IMR-90 (cell line): ENCODE results near the gene LYRM9. TPM values are rescaled to one million over a fixed set of nuclear protein-coding genes. Genes with fewer than 3 reads are reported as not detected.

Experiments used
- ATAC-seq: fragments of 200-7000 bp; cut with Tn5 transposase; 2 replicates; pipeline ENCODE4 v1.9.1; 2020; ENCODE audit warnings: low read depth, mild to moderate bottlenecking, moderate library complexity
- BruUV-seq: library from RNA; stranded (reverse); fragments of 400-500 nt; replicated peaks from 2 replicates; lab custom pipeline; 2021; lab: Mats Ljungman, UMichigan
- CTCF ChIA-PET: fragments of 300-600 bp; formaldehyde crosslinking; extraction: SDS; loops from one replicate; lab custom pipeline; 2021; ENCODE audit warnings: antibody characterized with exemption; lab: Yijun Ruan, JAX
- POLR2A ChIA-PET: fragments of 300-600 bp; sonication (Branson Sonifier 250); formaldehyde crosslinking; loops from one replicate; lab custom pipeline; 2022; ENCODE audit warnings: antibody characterized with exemption; ENCODE audit not compliant: unreplicated experiment; lab: Charles Lee
- DNase-seq: peaks from one replicate; pipeline ENCODE4 v3.0.0; 2013
- H2AFZ ChIP-seq: replicated peaks from 2 replicates; pipeline ENCODE3; 2013; ENCODE audit warnings: low read length, mild to moderate bottlenecking; ENCODE audit not compliant: poor library complexity
- H2AK5ac ChIP-seq: 2 replicates; pipeline ENCODE4 v1.6.1; 2013; ENCODE audit warnings: low read depth, low read length, inconsistent platforms
- H2AK9ac ChIP-seq: replicated peaks from 2 replicates; pipeline ENCODE3; 2013; ENCODE audit warnings: mild to moderate bottlenecking, low read depth, low read length, moderate library complexity; ENCODE audit not compliant: poor library complexity
- H2BK120ac ChIP-seq: 2 replicates; pipeline ENCODE4 v1.6.1; 2013; ENCODE audit warnings: low read depth, low read length, inconsistent platforms
- H2BK15ac ChIP-seq: 3 replicates; pipeline ENCODE4 v1.6.1; 2013; ENCODE audit warnings: low read depth, low read length, inconsistent platforms
- H2BK20ac ChIP-seq: 2 replicates; pipeline ENCODE4 v1.6.1; 2013; ENCODE audit warnings: low read depth, mild to moderate bottlenecking, inconsistent platforms, low read length, moderate library complexity
- H2BK5ac ChIP-seq: 2 replicates; pipeline ENCODE4 v1.6.1; 2013; ENCODE audit warnings: mild to moderate bottlenecking, low read depth, low read length, inconsistent platforms; ENCODE audit not compliant: poor library complexity, severe bottlenecking
- H3K14ac ChIP-seq: replicated peaks from 2 replicates; pipeline ENCODE4 v1.6.1; 2013; ENCODE audit warnings: low read depth, low read length, inconsistent platforms
- H3K18ac ChIP-seq: 2 replicates; pipeline ENCODE4 v1.6.1; 2013; ENCODE audit warnings: low read depth, low read length, control low read depth
- H3K23ac ChIP-seq: 2 replicates; pipeline ENCODE4 v1.6.1; 2013; ENCODE audit warnings: low read depth, low read length, inconsistent platforms
- H3K27ac ChIP-seq: 2 replicates; pipeline ENCODE4 v1.5.1; 2013; ENCODE audit warnings: mild to moderate bottlenecking, control low read depth, low read length; ENCODE audit not compliant: insufficient read depth
- H3K27me3 ChIP-seq: 2 replicates; pipeline ENCODE4 v1.6.1; 2013; ENCODE audit warnings: low read length; ENCODE audit not compliant: control insufficient read depth, insufficient read depth
- H3K36me3 ChIP-seq: 2 replicates; pipeline ENCODE4 v1.6.1; 2013; ENCODE audit warnings: low read length, mixed read lengths; ENCODE audit not compliant: control insufficient read depth, insufficient read depth
- H3K4ac ChIP-seq: 2 replicates; pipeline ENCODE4 v1.6.1; 2013; ENCODE audit warnings: low read depth, low read length, inconsistent platforms
- H3K4me1 ChIP-seq: 2 replicates; pipeline ENCODE4 v1.6.1; 2013; ENCODE audit warnings: low read length, mixed read lengths; ENCODE audit not compliant: control insufficient read depth, insufficient read depth
- H3K4me2 ChIP-seq: 2 replicates; pipeline ENCODE4 v1.6.1; 2013; ENCODE audit warnings: low read depth, mild to moderate bottlenecking, control low read depth, low read length, moderate library complexity
- H3K4me3 ChIP-seq: 2 replicates; pipeline ENCODE4 v1.5.1; 2013; ENCODE audit warnings: low read depth, mild to moderate bottlenecking, control low read depth, low read length, moderate library complexity; ENCODE audit not compliant: insufficient read depth
- H3K56ac ChIP-seq: 2 replicates; pipeline ENCODE4 v1.6.1; 2013; ENCODE audit warnings: low read length, inconsistent platforms; ENCODE audit not compliant: insufficient read depth; ENCODE audit errors: extremely low read depth
- H3K79me1 ChIP-seq, 2 experiments: 2 replicates each; pipeline ENCODE4 v1.6.1; 2013; ENCODE audit warnings: low read length in 2 of 2, inconsistent platforms in 1 of 2, low read depth in 1 of 2
- H3K9ac ChIP-seq: 2 replicates; pipeline ENCODE4 v1.6.1; 2013; ENCODE audit warnings: low read depth, low read length, control low read depth
- H3K9me1 ChIP-seq: 2 replicates; pipeline ENCODE4 v1.6.1; 2013; ENCODE audit warnings: low read length, inconsistent platforms; ENCODE audit not compliant: insufficient read depth
- H3K9me3 ChIP-seq: 2 replicates; pipeline ENCODE4 v1.6.1; 2013; ENCODE audit warnings: low read length; ENCODE audit not compliant: control insufficient read depth, insufficient read depth
- H4K20me1 ChIP-seq: 2 replicates; pipeline ENCODE4 v1.6.1; 2013; ENCODE audit warnings: low read length, inconsistent platforms; ENCODE audit not compliant: insufficient read depth
- H4K5ac ChIP-seq: 2 replicates; pipeline ENCODE4 v1.6.1; 2013; ENCODE audit warnings: mild to moderate bottlenecking, low read depth, low read length, control low read depth
- H4K8ac ChIP-seq, 2 experiments: 2 replicates each; pipeline ENCODE4 v1.6.1; 2013; ENCODE audit warnings: low read depth in 2 of 2, low read length in 2 of 2, control low read depth in 1 of 2, inconsistent platforms in 1 of 2
- H4K91ac ChIP-seq: 2 replicates; pipeline ENCODE4 v1.6.1; 2013; ENCODE audit warnings: low read depth, low read length, inconsistent platforms; ENCODE audit not compliant: insufficient read depth
- BHLHE40 ChIP-seq: fragments of 150-350 bp; IDR thresholded peaks from 2 replicates; pipeline ENCODE4 v1.6.1; 2016; ENCODE audit warnings: mild to moderate bottlenecking, low read depth, low read length
- CHD1 ChIP-seq: IDR thresholded peaks from 2 replicates; pipeline ENCODE4 v1.6.1; 2012; ENCODE audit warnings: low read depth, low read length, improper control_type of control experiment
- CTCF ChIP-seq: conservative IDR thresholded peaks from 2 replicates; pipeline ENCODE4 v1.5.1; 2012; ENCODE audit warnings: mild to moderate bottlenecking, low read depth, low read length, improper control_type of control experiment
- FOS ChIP-seq: fragments of 150-350 bp; IDR thresholded peaks from 2 replicates; pipeline ENCODE4 v1.6.1; 2016; ENCODE audit warnings: low read depth, low read length
- MAFK ChIP-seq: IDR thresholded peaks from 2 replicates; pipeline ENCODE4 v1.6.1; 2012; ENCODE audit warnings: low read depth, low read length, improper control_type of control experiment
- MAZ ChIP-seq: IDR thresholded peaks from 2 replicates; pipeline ENCODE4 v1.6.1; 2012; ENCODE audit warnings: low read depth, mild to moderate bottlenecking, low read length, improper control_type of control experiment, moderate library complexity, borderline replicate concordance
- MXI1 ChIP-seq: IDR thresholded peaks from 2 replicates; pipeline ENCODE4 v1.6.1; 2012; ENCODE audit warnings: low read depth, mild to moderate bottlenecking, low read length, moderate library complexity, borderline replicate concordance
- NFE2L2 ChIP-seq: fragments of 150-350 bp; IDR thresholded peaks from 2 replicates; pipeline ENCODE4 v1.6.1; 2016; ENCODE audit warnings: low read depth, mild to moderate bottlenecking, low read length
- POLR2A ChIP-seq: IDR thresholded peaks from 2 replicates; pipeline ENCODE4 v1.6.1; 2012; ENCODE audit warnings: mild to moderate bottlenecking, low read depth, low read length
- RCOR1 ChIP-seq: IDR thresholded peaks from 2 replicates; pipeline ENCODE4 v1.6.1; 2012; ENCODE audit warnings: mild to moderate bottlenecking, low read length, improper control_type of control experiment; ENCODE audit not compliant: insufficient replicate concordance
- USF2 ChIP-seq: fragments of 150-350 bp; IDR thresholded peaks from 2 replicates; pipeline ENCODE4 v1.6.1; 2017; ENCODE audit warnings: mild to moderate bottlenecking, antibody characterized with exemption, low read length, low read depth
- WGBS, 2 experiments: methylation state at CpG; one replicate each; pipeline versions ENCODE4 v1.1.5 to v1.1.7; 2013; ENCODE audit warnings: missing lambda C conversion rate in 2 of 2; ENCODE audit not compliant: insufficient read length in 1 of 2; ENCODE audit errors: extremely low coverage in 2 of 2; 5-methylcytosine and 5-hydroxymethylcytosine counted together
- dilution Hi-C: fragments of 300-500 bp; cut with HindIII; formaldehyde crosslinking; loops from one replicate; pipeline ENCODE4 v1.14.3; 2018; ENCODE audit warnings: low sequenced_read_pairs; ENCODE audit not compliant: unreplicated experiment
- in situ Hi-C: fragments of 300-500 bp; cut with MboI; formaldehyde crosslinking; loops from 3 replicates; pipeline ENCODE4 v1.14.3; 2019; ENCODE audit warnings: low sequenced_read_pairs, inconsistent platforms, mixed read lengths
- intact Hi-C: fragments of 100-400 bp; cut with micrococcal nuclease; formaldehyde crosslinking; loops from 2 replicates; pipeline ENCODE4 v1.10.0; 2022
- polyA plus RNA-seq, 3 experiments: library from polyadenylated mRNA; depleted of rRNA; stranded (reverse); fragments of >200 nt; gene quantifications; 2 replicates each; pipeline ENCODE4 v1.2.3, GENCODE V29; 2012; ENCODE audit warnings: low replicate concordance in 1 of 3
- total RNA-seq: library from RNA; depleted of rRNA; stranded (reverse); fragments of >200 nt; gene quantifications from 2 replicates; pipeline ENCODE4 v1.2.3, GENCODE V29; 2012

The LYRM9 gene
- total and polyA plus RNA-seq, 2 of the 4 experiments (the other 2 are of a cell fraction) = 3.2 to 4.8 TPM

DNA sequence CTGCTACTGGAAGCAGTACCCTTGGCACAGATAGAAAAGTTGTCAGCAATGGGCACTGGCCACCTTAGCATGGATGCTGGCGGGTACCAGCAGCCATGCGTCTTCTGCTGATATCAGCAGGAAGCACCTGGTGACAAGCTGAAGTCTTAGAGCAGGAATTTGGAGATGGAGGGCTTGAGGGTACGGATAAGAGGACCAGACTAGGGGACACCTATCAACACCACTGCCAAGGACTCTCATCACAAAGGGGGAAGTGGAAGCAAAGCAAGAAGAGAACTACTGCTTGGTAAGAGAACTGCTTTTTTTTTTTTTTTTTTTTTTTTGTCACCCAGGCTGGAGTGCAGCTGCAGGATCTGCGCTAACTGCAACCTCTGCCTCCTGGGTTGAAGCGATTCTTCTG, 35.4 kb upstream of the LYRM9 start:
- CTCF ChIA-PET = no interaction called here

More for the DNA sequence above, 35.4 kb upstream of the LYRM9 start:
- Histone ChIP-seq H3K9ac (no peak overlapping the region), H3K4me3 (no peak overlapping the region), H3K9me1 (no peaks in the 10 kb centered on the region), H3K18ac (no peak overlapping the region), H2BK15ac (no peak overlapping the region), H3K23ac (no peak overlapping the region), H3K36me3 (no peaks in the 10 kb centered on the region), H3K79me1 (no peaks in the 10 kb centered on the region), H3K56ac (no peak overlapping the region), H2AK5ac (no peak overlapping the region), H4K91ac (no peak overlapping the region), H2BK20ac (no peak overlapping the region), H2BK120ac (no peak overlapping the region), H2AK9ac (no peak overlapping the region), H4K5ac (no peak overlapping the region), H3K4me2 (no peak overlapping the region), H4K8ac (no peak overlapping the region), H2AFZ (no peak overlapping the region), H3K14ac (no peak overlapping the region), H3K4me1 (no peaks in the 10 kb centered on the region), H3K27ac (no peak overlapping the region), H3K9me3 (no peaks in the 10 kb centered on the region), H3K4ac (no peak overlapping the region), H3K27me3 (no peaks in the 10 kb centered on the region; the same call in 1 of the 2 replicates), H2BK5ac (no peak overlapping the region), H4K20me1 (no peaks in the 10 kb centered on the region)
- intact Hi-C loops = no loop called here
- dilution Hi-C loops = no loop called here
- no CpG with 5 or more reads among the region's 5 CpGs for WGBS, 2 experiments
- POLR2A ChIA-PET = interaction anchor here (0.6 kb wide), 1 partner anchor 164 kb away, joined by 3 read pairs; no protein-coding TSS in a partner anchor
- no TSS peak for BruUV-seq
- TF ChIP-seq CTCF = no peak
- no peak for TF ChIP-seq MAFK
- TF ChIP-seq FOS = no peak
- TF ChIP-seq RCOR1 = no peak
- TF ChIP-seq USF2 = no peak
- no peak for TF ChIP-seq NFE2L2
- TF ChIP-seq CHD1 = no peak
- TF ChIP-seq POLR2A = no peak
- no peak for TF ChIP-seq MAZ
- no peak for TF ChIP-seq MXI1
- TF ChIP-seq BHLHE40 = no peak
- in situ Hi-C loops = no loop called here
- no peak for ATAC-seq
- DNase-seq = no peak
